MM.1S (cell line): Measurements from ENCODE around the gene NDST4.

Source experiments
- CTCF ChIP-seq: fragments of 300-600 bp; sonication (generic); IDR thresholded peaks from 2 replicates; pipeline ENCODE4 v1.5.1; 2016; ENCODE audit warnings: antibody characterized with exemption, low read length, mixed read lengths
- EZH2 ChIP-seq: fragments of 300-600 bp; sonication (generic); optimal IDR thresholded peaks from 2 replicates; pipeline ENCODE3; 2017; ENCODE audit warnings: low read depth, mild to moderate bottlenecking, antibody characterized with exemption, low read length, mixed read lengths
- EZH2phosphoT487 ChIP-seq: fragments of 300-600 bp; sonication (generic); IDR thresholded peaks from 2 replicates; pipeline ENCODE4 v1.6.1; 2018; ENCODE audit warnings: antibody characterized with exemption, low read length

GRCh38 chr4:114839986-114840385 lies 273.4 kb downstream of the NDST4 start:
- TF ChIP-seq CTCF: no peak
- TF ChIP-seq EZH2: no peak
- no peak for TF ChIP-seq EZH2phosphoT487
